HepG2 (cell line): ENCODE data around the gene KLF16. TPM values are rescaled to one million over a fixed set of nuclear protein-coding genes. Genes with fewer than 3 reads are reported as not detected.

Experiments used
- ATAC-seq: fragments of 200-7000 bp; cut with Tn5 transposase; 3 replicates; pipeline ENCODE4 v1.9.1; 2020; ENCODE audit warnings: mild to moderate bottlenecking, moderate library complexity
- BruUV-seq: library from RNA; stranded (reverse); fragments of 400-500 nt; replicated peaks from 2 replicates; lab custom pipeline; 2021; lab: Mats Ljungman, UMichigan
- CTCF ChIA-PET: fragments of 300-600 bp; formaldehyde crosslinking; extraction: SDS; loops from one replicate; lab custom pipeline; 2021; ENCODE audit warnings: low total read pairs, inconsistent platforms, low intra/inter-chr PET ratio; lab: Yijun Ruan, JAX
- POLR2A ChIA-PET: fragments of 350-600 bp; sonication (Branson Sonifier 250); formaldehyde crosslinking; loops from one replicate; lab custom pipeline; 2020; ENCODE audit warnings: antibody characterized with exemption, inconsistent platforms; lab: Yijun Ruan, JAX
- DNase-seq: peaks from one replicate; pipeline ENCODE4 v3.0.0-alpha.2; 2015; ENCODE audit warnings: low spot score
- FAIRE-seq: peaks from 3 replicates; lab custom pipeline; 2011; peaks lifted over from hg19 to GRCh38; lab: Jason Lieb, UNC
- H2AFZ ChIP-seq: one replicate; pipeline ENCODE4 v1.6.1; 2011; ENCODE audit warnings: low read length, inconsistent platforms
- H3K27ac ChIP-seq: fragments of 300-600 bp; 3 replicates; pipeline ENCODE4 v1.8.0; 2011; ENCODE audit warnings: mixed run types, mild to moderate bottlenecking, mixed read lengths, low read length, inconsistent platforms; ENCODE audit not compliant: insufficient read depth; ENCODE audit errors: extremely low read length
- H3K27me3 ChIP-seq, 2 experiments: fragments of 200-600 bp in 1 of 2; 2 replicates in 1 of 2; 3 replicates in 1 of 2; pipeline versions ENCODE4 v1.6.0 to v1.8.0; 2011; ENCODE audit warnings: low read length in 2 of 2, mild to moderate bottlenecking in 2 of 2, moderate library complexity in 2 of 2, inconsistent platforms in 1 of 2; ENCODE audit not compliant: insufficient read depth in 2 of 2, control insufficient read depth in 1 of 2
- H3K36me3 ChIP-seq, 2 experiments: fragments of 200-600 bp in 1 of 2; replicated peaks in 1 of 2; 2 replicates in 1 of 2; 3 replicates in 1 of 2; pipeline versions ENCODE4 v1.5.1 to v1.8.0; 2011; ENCODE audit warnings: low read length in 2 of 2, inconsistent platforms in 1 of 2; ENCODE audit not compliant: insufficient read depth in 2 of 2, control insufficient read depth in 1 of 2
- H3K4me1 ChIP-seq: 2 replicates; pipeline ENCODE4 v1.5.1; 2012; ENCODE audit warnings: low read length, inconsistent platforms; ENCODE audit not compliant: insufficient read depth
- H3K4me2 ChIP-seq: 2 replicates; pipeline ENCODE4 v1.6.0; 2011; ENCODE audit warnings: low read depth, low read length, inconsistent platforms
- H3K4me3 ChIP-seq, 3 experiments: fragments of 200-600 bp in 1 of 3; sonication (generic), shearing (Covaris generic) in 1 of 3; replicated peaks in 1 of 3; 2 replicates each; pipeline ENCODE4 v1.5.1; 2011 to 2016; ENCODE audit warnings: low read length in 3 of 3, inconsistent platforms in 2 of 3, low read depth in 2 of 3, mild to moderate bottlenecking in 2 of 3, control low read depth in 1 of 3, mixed read lengths in 1 of 3; ENCODE audit not compliant: insufficient read depth in 1 of 3
- H3K79me2 ChIP-seq: one replicate; pipeline ENCODE4 v1.6.1; 2011; ENCODE audit warnings: low read length, inconsistent platforms; ENCODE audit not compliant: insufficient read depth
- H3K9ac ChIP-seq: 2 replicates; pipeline ENCODE4 v1.6.0; 2011; ENCODE audit warnings: mild to moderate bottlenecking, low read depth, low read length, inconsistent platforms; ENCODE audit not compliant: insufficient read depth
- H3K9me3 ChIP-seq: 2 replicates; pipeline ENCODE4 v1.5.1; 2012; ENCODE audit warnings: mild to moderate bottlenecking, low read length
- H4K20me1 ChIP-seq: 2 replicates; pipeline ENCODE4 v1.6.0; 2011; ENCODE audit warnings: inconsistent platforms, mild to moderate bottlenecking, low read length, moderate library complexity; ENCODE audit not compliant: insufficient read depth
- AGO2 ChIP-seq: fragments of 200-400 bp; formaldehyde crosslinking; optimal IDR thresholded peaks from 2 replicates; pipeline ENCODE3; 2017; ENCODE audit warnings: mild to moderate bottlenecking, low read depth, low read length, moderate library complexity
- ARNTL ChIP-seq: sonication (generic); formaldehyde crosslinking; IDR thresholded peaks from 2 replicates; pipeline ENCODE4 v1.4.0; 2020; ENCODE audit warnings: mild to moderate bottlenecking, missing genetic modification reagents
- DZIP1 ChIP-seq: sonication (generic); formaldehyde crosslinking; IDR thresholded peaks from 2 replicates; pipeline ENCODE4 v1.5.0; 2020; ENCODE audit warnings: mild to moderate bottlenecking, missing genetic modification reagents
- NR1H2 ChIP-seq: sonication (generic); formaldehyde crosslinking; IDR thresholded peaks from 2 replicates; pipeline ENCODE4 v1.8.1; 2022; ENCODE audit warnings: low read depth, missing genetic modification reagents, borderline replicate concordance
- SMARCE1 ChIP-seq: fragments of 450-650 bp; IDR thresholded peaks from 2 replicates; pipeline ENCODE4 v1.6.1; 2017; ENCODE audit warnings: borderline replicate concordance
- ZBTB37 ChIP-seq: sonication (generic); formaldehyde crosslinking; IDR thresholded peaks from 2 replicates; pipeline ENCODE4 v1.4.0; 2020; ENCODE audit warnings: mild to moderate bottlenecking, missing genetic modification reagents
- ZNF431 ChIP-seq: sonication (generic); formaldehyde crosslinking; IDR thresholded peaks from 2 replicates; pipeline ENCODE4 v1.9.0; 2022; ENCODE audit warnings: missing genetic modification reagents, low read depth, mild to moderate bottlenecking, borderline replicate concordance
- WGBS: methylation state at CpG from one replicate; pipeline ENCODE4 v1.1.6; 2017; ENCODE audit warnings: low lambda C conversion rate; 5-methylcytosine and 5-hydroxymethylcytosine counted together
- in situ Hi-C: cut with HindIII; loops from 2 replicates; pipeline ENCODE4 v1.10.0; 2017; ENCODE audit warnings: low pct_unique_long_range_greater_than_20kb; ENCODE audit not compliant: extremely low pct_ligation_motif_present
- intact Hi-C: fragments of 100-400 bp; cut with micrococcal nuclease; formaldehyde crosslinking; loops from one replicate; pipeline ENCODE4 v1.10.0; 2022; ENCODE audit not compliant: unreplicated experiment
- polyA plus RNA-seq, 8 experiments: library from polyadenylated mRNA; depleted of rRNA in 3 of 8; stranded (reverse) in 7 of 8; unstranded in 1 of 8; fragments of >200 nt; fragmentation: Illumina TruSeq in 4 of 8; extraction: Trizol in 4 of 8; gene quantifications; 2 replicates each; pipeline versions ENCODE4 v1.2.1 to v1.2.3, GENCODE V29; 2011 to 2016; ENCODE audit warnings: low read depth in 4 of 8, missing spikeins in 1 of 8, mixed read lengths in 1 of 8; ENCODE audit not compliant: insufficient read depth in 1 of 8
- total RNA-seq, 5 experiments: library from RNA; depleted of rRNA; stranded (reverse); fragments of >200 nt; fragmentation: Illumina TruSeq; extraction: Trizol; gene quantifications; 2 replicates each; pipeline ENCODE4 v1.2.3, GENCODE V29; 2016; ENCODE audit warnings: low read depth in 1 of 5

Gene KLF16
- total and polyA plus RNA-seq, 2 of the 13 experiments (the other 11 are each of a cell fraction or from before 2014, with no cell fraction given), result 3.5 to 6.7 TPM

- no peak overlapping the region for H2AFZ ChIP-seq
- ChIA-PET CTCF (no interaction called here), POLR2A (no interaction called here)
- no peak overlapping the region for H3K4me3 ChIP-seq
- peaks cover 13% of the 10 kb centered on the region for H3K4me1 ChIP-seq
- 71% methylated on average over 1 of the region's 15 CpGs for WGBS
- H3K4me2 ChIP-seq, result no peak overlapping the region
- no peak overlapping the region for H3K9ac ChIP-seq
- DNase-seq (no peak), FAIRE-seq (no peak), ATAC-seq (no peak)
- intact Hi-C loops, result no loop called here
- H4K20me1 ChIP-seq, result 0 out of 2 replicates have a peak, but pooled peaks cover 3% of the 10 kb centered on the region
- H3K27ac ChIP-seq, result no peak overlapping the region
- in situ Hi-C loops, result no loop called here
- no peak for TF ChIP-seq DZIP1 (CRISPR knock-in tag)
- TF ChIP-seq AGO2, result peak; percentile 76
- H3K27me3 ChIP-seq, result no peaks in the 10 kb centered on the region
- no peaks in the 10 kb centered on the region for H3K9me3 ChIP-seq
- H3K79me2 ChIP-seq, result peaks cover 17% of the 10 kb centered on the region
- peaks cover 4 to 11% of the 10 kb centered on the region in 2 experiments; a peak in 3 of 5 replicates for H3K36me3 ChIP-seq
- no TSS peak for BruUV-seq
These were observed 29.8 kb downstream of the KLF16 start for GRCh38 chr19:1833540-1833939.

- no peak for DNase-seq
- H3K4me2 ChIP-seq, result no peak overlapping the region
- peaks cover 4 to 9% of the 10 kb centered on the region in 2 experiments; a peak in 3 of 5 replicates for H3K36me3 ChIP-seq
- H3K79me2 ChIP-seq, result peaks cover 12% of the 10 kb centered on the region
- H3K9ac ChIP-seq, result no peak overlapping the region
- no peak for ATAC-seq
- no peak overlapping the region for H3K4me3 ChIP-seq
- 0 out of 2 replicates have a peak, but pooled peaks cover 3% of the 10 kb centered on the region for H4K20me1 ChIP-seq
- 96% methylated on average over 19 of the region's 26 CpGs for WGBS
- H2AFZ ChIP-seq, result no peak overlapping the region
- in situ Hi-C loops (no loop called here), intact Hi-C loops (no loop called here)
- no TSS peak for BruUV-seq
- no peaks in the 10 kb centered on the region for H3K4me1 ChIP-seq
- no peak overlapping the region for H3K27ac ChIP-seq
- ChIA-PET CTCF (no interaction called here), POLR2A (no interaction called here)
- no peaks in the 10 kb centered on the region for H3K9me3 ChIP-seq
- no peak for FAIRE-seq
- TF ChIP-seq ZBTB37 (CRISPR knock-in tag) (no peak), ARNTL (CRISPR knock-in tag) (no peak), AGO2 (peak; percentile 18), NR1H2 (CRISPR knock-in tag) (no peak), ZNF431 (CRISPR knock-in tag) (no peak), SMARCE1 (no peak)
- H3K27me3 ChIP-seq, result no peaks in the 10 kb centered on the region
These were observed 31.2 kb downstream of the KLF16 start for GRCh38 chr19:1832046-1832663.
